ENCODE results near the gene MSI2.

The MSI2 gene

DNA sequence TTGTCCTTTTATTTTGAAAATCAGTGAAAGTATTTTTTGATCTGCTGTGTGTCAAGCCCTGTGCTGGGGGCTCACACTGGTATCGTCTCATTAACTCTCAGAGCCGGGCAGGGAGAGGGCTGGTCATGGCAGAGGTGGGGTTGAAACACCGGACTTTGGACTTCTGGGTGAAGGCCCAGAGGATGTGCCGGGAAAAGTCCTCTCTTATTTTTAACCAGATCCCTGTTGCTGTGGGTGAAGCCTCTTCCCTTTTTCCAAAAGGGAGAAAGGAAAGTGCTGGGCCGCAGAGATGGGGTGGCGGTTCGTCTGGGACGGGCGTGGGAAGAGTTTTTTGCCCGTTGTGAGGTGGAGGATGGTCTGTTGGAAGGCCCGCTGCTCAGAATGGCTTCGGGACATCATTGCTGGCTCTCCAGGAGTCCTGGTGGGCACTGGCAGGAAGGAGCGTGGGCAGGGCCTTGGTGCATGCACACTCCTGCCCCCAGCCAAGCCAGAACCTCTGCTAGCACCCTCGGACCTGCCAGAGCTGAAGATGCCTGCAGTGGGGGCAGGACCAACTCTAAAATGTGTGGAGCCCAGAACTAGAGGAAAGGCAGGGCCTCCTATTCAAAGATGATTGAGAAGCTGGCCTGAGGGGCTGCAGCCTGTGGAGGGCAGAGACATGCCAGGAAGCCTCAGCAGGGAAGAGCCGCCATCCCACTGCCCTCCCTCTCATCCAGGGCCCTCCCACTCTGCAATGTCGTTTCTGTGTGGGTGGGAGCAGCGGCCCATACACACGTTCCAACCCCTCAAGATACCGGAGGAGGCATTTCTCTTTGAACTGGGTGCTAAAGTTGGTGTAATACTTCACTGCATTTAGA, 275.6 kb downstream of the MSI2 start:
- no peak overlapping the region for H3K4me3 ChIP-seq (ENCODE audit: low read depth, low read length)
- peaks cover 67% of the 10 kb centered on the region for H3K36me3 ChIP-seq
- DNase-seq, result no peak
- H3K27ac ChIP-seq, result peak overlapping the region; percentile 33; the same call in 1 of the 2 replicates
- TF ChIP-seq, protein P1, sequence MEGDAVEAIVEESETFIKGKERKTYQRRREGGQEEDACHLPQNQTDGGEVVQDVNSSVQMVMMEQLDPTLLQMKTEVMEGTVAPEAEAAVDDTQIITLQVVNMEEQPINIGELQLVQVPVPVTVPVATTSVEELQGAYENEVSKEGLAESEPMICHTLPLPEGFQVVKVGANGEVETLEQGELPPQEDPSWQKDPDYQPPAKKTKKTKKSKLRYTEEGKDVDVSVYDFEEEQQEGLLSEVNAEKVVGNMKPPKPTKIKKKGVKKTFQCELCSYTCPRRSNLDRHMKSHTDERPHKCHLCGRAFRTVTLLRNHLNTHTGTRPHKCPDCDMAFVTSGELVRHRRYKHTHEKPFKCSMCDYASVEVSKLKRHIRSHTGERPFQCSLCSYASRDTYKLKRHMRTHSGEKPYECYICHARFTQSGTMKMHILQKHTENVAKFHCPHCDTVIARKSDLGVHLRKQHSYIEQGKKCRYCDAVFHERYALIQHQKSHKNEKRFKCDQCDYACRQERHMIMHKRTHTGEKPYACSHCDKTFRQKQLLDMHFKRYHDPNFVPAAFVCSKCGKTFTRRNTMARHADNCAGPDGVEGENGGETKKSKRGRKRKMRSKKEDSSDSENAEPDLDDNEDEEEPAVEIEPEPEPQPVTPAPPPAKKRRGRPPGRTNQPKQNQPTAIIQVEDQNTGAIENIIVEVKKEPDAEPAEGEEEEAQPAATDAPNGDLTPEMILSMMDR (IDR thresholded peaks at IDR 0.05; ENCODE audit: low read depth, low read length), result no peak
- no peaks in the 10 kb centered on the region for H3K9me3 ChIP-seq (ENCODE audit: severe bottlenecking)
- no peaks in the 10 kb centered on the region for H3K27me3 ChIP-seq (ENCODE audit: insufficient read depth, low read depth, severe bottlenecking)

DNA sequence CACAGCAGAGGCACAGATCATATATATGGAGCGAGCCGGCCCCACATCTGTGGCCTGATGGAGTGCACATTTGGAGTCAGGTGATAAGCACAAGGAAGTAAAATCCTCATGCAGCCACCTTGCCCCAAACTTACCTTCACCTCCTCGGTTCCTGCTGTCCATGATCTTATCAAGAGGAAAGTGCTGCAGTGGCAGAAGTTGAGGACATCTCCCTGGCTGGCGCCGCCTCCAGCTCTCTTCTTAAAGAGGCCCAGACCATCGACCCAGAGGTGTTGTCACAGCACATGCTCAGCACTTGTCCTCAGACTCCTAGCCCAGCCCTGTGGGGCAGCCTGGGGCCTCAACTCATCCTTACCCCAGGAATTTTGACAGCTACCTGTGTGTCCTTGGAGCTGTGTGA, 276.2 kb downstream of the MSI2 start:
- DNase-seq, result no peak
- H3K27me3 ChIP-seq (ENCODE audit: insufficient read depth, low read depth, severe bottlenecking), result no peaks in the 10 kb centered on the region
- no peaks in the 10 kb centered on the region for H3K9me3 ChIP-seq (ENCODE audit: severe bottlenecking)
- TF ChIP-seq, protein P1 (IDR thresholded peaks at IDR 0.05; ENCODE audit: low read depth, low read length), result no peak
- H3K36me3 ChIP-seq, result peaks cover 71% of the 10 kb centered on the region
- H3K27ac ChIP-seq, result peak overlapping the region; percentile 78
- no peak overlapping the region for H3K4me3 ChIP-seq (ENCODE audit: low read depth, low read length)

DNA sequence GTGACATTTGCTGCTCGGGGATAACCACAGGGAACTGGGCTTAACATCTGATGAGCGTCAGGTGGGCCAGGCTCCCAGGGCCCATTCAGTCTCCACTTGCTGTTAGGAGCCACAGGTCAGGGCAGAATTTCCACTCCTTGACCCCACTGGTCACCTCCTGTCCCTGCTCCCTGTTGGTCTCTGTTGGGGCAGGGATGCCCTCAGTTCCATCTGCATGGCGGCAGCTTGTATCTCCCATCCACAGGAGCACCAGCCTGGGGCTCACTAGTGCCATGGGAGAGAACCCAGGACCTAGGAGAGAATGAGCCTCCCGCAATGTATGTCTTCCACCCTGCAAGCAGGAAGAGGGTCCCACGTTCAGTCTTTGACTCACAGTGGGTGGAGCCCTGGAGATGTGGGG, 276.6 kb downstream of the MSI2 start:
- H3K9me3 ChIP-seq (ENCODE audit: severe bottlenecking), result no peaks in the 10 kb centered on the region
- peaks cover 71% of the 10 kb centered on the region for H3K36me3 ChIP-seq
- H3K27ac ChIP-seq, result peak overlapping the region; percentile 78
- no peak for DNase-seq
- TF ChIP-seq, protein P1 (IDR thresholded peaks at IDR 0.05; ENCODE audit: low read depth, low read length), result no peak
- H3K4me3 ChIP-seq (ENCODE audit: low read depth, low read length), result no peak overlapping the region
- H3K27me3 ChIP-seq (ENCODE audit: insufficient read depth, low read depth, severe bottlenecking), result no peaks in the 10 kb centered on the region

DNA sequence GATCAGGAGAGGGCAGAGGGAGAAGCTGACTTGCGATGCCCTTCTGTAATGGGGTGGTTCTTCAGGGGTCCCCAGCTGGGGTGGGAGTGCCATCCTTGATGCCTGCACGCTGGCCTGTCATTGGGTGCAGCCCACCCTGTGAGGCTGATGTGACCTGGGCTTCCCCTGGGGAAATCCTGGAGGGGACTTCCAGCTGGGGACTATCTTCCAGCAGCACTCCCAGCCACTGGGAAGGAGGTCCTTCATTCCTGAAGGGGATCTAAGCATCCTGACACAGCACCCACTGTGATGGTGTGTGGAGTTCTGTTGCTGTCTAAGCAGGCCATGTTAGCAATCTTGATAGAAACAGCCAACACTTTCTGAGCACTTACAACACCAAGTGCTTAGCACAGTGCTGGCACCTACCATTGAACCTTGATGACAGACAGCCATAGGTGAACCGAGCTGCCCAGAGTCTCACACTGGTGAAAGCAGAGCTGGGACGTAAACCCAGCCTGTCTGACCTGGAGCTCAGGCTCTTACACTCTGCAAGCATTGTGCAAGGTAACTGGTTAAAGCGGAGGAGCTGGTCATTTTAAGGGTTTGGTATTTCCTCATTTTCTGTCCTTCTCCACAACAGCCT, 277.5 kb downstream of the MSI2 start:
- H3K9me3 ChIP-seq (ENCODE audit: severe bottlenecking), result no peaks in the 10 kb centered on the region
- TF ChIP-seq, protein P1 (IDR thresholded peaks at IDR 0.05; ENCODE audit: low read depth, low read length), result no peak
- no peak overlapping the region for H3K4me3 ChIP-seq (ENCODE audit: low read depth, low read length)
- H3K36me3 ChIP-seq, result peaks cover 65% of the 10 kb centered on the region
- H3K27me3 ChIP-seq (ENCODE audit: insufficient read depth, low read depth, severe bottlenecking), result no peaks in the 10 kb centered on the region
- peak overlapping the region; percentile 78 for H3K27ac ChIP-seq
- no peak for DNase-seq

DNA sequence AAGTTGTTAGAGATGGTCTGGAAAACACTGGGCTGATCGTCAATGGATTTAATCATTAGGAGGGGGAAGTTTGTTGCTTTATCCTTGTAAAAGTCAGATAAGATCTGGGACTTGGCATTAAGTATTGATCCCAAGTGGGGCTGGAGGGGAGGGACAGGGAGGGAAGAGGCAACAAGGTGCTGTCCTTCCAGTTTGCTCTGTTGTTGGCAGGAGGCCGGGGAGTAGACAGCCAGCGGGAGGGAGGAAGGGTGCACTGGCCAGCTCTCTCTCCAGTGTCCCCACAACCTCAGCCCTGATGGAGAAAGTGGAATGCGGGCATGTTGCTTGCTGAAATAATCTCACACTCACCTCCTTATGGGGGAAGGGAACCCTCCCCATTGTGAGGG, 278.5 kb downstream of the MSI2 start:
- no peak for DNase-seq
- Histone ChIP-seq H3K36me3 (peaks cover 56% of the 10 kb centered on the region), H3K27ac (peak overlapping the region; percentile 78), H3K4me3 (ENCODE audit: low read depth, low read length) (no peak overlapping the region), H3K27me3 (ENCODE audit: insufficient read depth, low read depth, severe bottlenecking) (no peaks in the 10 kb centered on the region), H3K9me3 (ENCODE audit: severe bottlenecking) (no peaks in the 10 kb centered on the region)
- TF ChIP-seq, protein P1 (IDR thresholded peaks at IDR 0.05; ENCODE audit: low read depth, low read length), result no peak
